Memory B cell (primary cell): ENCODE data around the gene SORCS2.

Source experiments
- ATAC-seq: fragments of 150-1000 bp; cut with Tn5 transposase; 2 replicates; pipeline ENCODE4 v1.10.0; 2021; ENCODE audit warnings: low read depth, mild to moderate bottlenecking, moderate library complexity
- DNase-seq, 2 donors: peaks; one replicate each; pipeline ENCODE4 v3.0.0; 2022; ENCODE audit warnings: low spot score in 2 of 2
- H3K27ac Mint-ChIP-seq: one replicate; pipeline ENCODE4 v1.8.0; 2022; ENCODE audit warnings: mild to moderate bottlenecking, moderate library complexity, mixed read lengths
- H3K27me3 Mint-ChIP-seq: one replicate; pipeline ENCODE4 v1.8.0; 2022; ENCODE audit warnings: mixed read lengths
- H3K36me3 Mint-ChIP-seq: one replicate; pipeline ENCODE4 v1.8.0; 2022; ENCODE audit warnings: mild to moderate bottlenecking, mixed read lengths
- H3K4me1 Mint-ChIP-seq: one replicate; pipeline ENCODE4 v1.8.0; 2022; ENCODE audit warnings: mixed read lengths
- H3K4me3 Mint-ChIP-seq: one replicate; pipeline ENCODE4 v1.8.0; 2022; ENCODE audit warnings: mild to moderate bottlenecking, moderate library complexity, mixed read lengths
- H3K9me3 Mint-ChIP-seq: one replicate; pipeline ENCODE4 v1.8.0; 2022; ENCODE audit warnings: mixed read lengths

Gene SORCS2

GRCh38 chr4:7398788-7399439, 206.6 kb downstream of the SORCS2 start:
- Mint-ChIP-seq H3K9me3 (peaks cover 8% of the 10 kb centered on the region), H3K27ac (no peak overlapping the region), H3K4me3 (no peak overlapping the region), H3K27me3 (peaks cover 8% of the 10 kb centered on the region), H3K36me3 (no peaks in the 10 kb centered on the region), H3K4me1 (no peaks in the 10 kb centered on the region)
- DNase-seq (no peak), ATAC-seq (no peak)

DNA sequence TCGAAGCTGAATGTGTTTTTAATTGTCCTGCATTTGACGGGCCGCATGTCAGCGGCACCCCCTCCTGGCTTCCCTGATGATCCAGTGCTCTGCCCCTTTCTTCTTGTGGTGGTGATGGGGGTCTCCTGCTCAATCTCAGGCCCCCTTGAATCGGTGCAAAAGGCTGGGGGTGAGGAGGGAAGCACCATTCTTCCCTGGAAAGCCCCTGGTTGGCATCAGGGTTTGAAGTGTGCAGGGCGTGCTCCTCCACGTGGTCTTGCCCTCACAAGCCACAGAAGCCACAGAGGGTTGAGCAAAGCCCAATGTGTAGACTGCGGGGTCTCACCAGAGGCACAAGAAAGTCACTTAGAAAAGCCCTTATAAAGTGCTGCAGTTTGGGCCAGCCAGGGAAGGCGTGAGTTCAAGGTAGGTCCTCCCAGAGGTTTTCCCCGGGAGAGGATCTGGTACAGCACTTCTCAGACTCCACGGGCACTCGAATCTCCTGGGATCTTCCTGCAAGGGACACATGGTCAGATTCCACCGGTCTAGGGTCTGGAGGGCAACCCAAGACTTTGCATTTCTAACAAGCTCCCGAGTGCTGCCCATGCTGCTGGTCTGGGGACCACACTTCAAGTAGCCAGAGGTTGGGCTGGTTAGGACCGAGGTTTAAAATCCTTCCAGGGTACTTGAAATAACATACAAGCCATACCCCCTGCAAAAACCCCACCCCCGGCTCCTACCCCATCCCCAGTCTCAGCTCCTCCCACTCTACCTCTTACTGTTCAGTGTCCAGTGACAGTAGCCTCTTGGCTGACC, 207.3 kb downstream of the SORCS2 start:
- Mint-ChIP-seq H3K36me3 (no peaks in the 10 kb centered on the region), H3K9me3 (peaks cover 8% of the 10 kb centered on the region), H3K4me1 (no peaks in the 10 kb centered on the region), H3K4me3 (no peak overlapping the region), H3K27ac (no peak overlapping the region), H3K27me3 (peaks cover 7% of the 10 kb centered on the region)
- ATAC-seq (no peak), DNase-seq (no peak)

DNA sequence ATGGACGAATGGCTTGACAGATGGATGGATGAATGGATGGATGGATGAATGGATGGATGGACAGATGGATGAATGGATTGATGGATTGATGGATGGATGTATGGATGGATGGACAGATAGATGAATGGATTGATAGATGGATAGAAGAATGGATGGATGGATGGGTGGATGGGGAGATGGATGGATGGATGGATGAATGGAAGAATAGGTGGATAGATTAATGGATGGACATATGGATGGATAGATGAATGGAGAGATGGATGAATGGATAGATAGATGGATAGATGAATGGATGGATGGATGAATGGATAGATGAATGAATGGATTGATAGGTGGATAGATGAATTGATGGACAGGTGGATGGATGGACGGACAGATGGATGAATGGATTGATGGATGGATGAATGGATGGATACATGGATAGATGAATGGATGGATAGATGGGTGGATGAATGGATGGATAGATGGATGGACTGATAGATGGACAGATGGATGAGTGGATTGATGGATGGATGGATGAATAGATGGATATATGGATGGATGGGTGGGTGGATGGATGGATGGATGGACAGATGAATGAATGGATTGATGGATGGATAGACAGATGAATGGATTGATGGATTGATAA, 208.4 kb downstream of the SORCS2 start:
- no peak for DNase-seq
- Mint-ChIP-seq H3K4me3 (no peak overlapping the region), H3K27me3 (peaks cover 7% of the 10 kb centered on the region), H3K36me3 (no peaks in the 10 kb centered on the region), H3K9me3 (peaks cover 8% of the 10 kb centered on the region), H3K27ac (no peak overlapping the region), H3K4me1 (no peaks in the 10 kb centered on the region)
- ATAC-seq = no peak

DNA sequence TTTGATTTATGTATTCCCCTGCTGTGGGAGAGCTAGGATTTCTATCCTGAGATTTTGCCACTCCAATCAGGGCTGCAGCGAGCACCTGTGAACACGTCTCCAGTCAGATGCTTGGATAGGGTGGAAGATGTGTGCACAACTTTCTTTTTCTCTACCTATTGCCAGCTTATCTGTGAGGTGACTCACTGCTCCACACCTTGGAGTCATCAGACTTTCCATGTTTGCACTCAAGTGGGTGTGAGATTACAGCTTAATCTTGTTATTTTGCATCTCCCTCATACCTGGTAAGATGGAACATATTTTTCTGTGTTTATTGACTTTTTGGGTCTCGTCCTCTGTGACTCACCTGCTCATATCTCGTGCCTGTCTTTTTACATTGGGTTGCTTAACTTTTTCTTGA, 210.2 kb downstream of the SORCS2 start:
- no peak overlapping the region for H3K27ac Mint-ChIP-seq
- no peak for ATAC-seq
- peaks cover 16% of the 10 kb centered on the region for H3K9me3 Mint-ChIP-seq
- H3K27me3 Mint-ChIP-seq = peaks cover 7% of the 10 kb centered on the region
- H3K4me3 Mint-ChIP-seq = no peak overlapping the region
- DNase-seq = no peak
- no peaks in the 10 kb centered on the region for H3K4me1 Mint-ChIP-seq
- no peaks in the 10 kb centered on the region for H3K36me3 Mint-ChIP-seq

GRCh38 chr4:7403001-7403400, 210.7 kb downstream of the SORCS2 start:
- Mint-ChIP-seq H3K4me1 (no peaks in the 10 kb centered on the region), H3K9me3 (peaks cover 20% of the 10 kb centered on the region), H3K27ac (no peak overlapping the region), H3K36me3 (no peaks in the 10 kb centered on the region), H3K4me3 (no peak overlapping the region), H3K27me3 (peaks cover 7% of the 10 kb centered on the region)
- DNase-seq = no peak
- no peak for ATAC-seq

DNA sequence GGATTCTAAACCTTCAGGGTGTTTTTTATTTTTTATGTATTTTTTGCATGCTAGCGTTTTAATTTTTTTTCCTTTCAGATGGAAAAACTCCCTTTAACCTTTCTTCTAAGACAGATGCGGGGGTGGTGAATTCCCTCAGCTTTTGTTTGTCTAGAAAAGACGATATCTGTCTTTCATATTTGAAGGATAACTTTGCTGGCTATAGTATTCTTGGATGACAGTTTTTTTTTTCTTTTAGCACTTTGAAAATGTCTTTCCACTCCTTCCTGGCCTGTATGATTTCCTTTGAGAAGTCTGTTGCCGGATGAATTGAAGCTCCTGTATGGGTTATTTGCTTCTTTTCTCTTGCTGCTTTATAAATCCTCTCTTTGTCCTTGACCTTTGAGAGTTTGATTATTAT, 215.8 kb downstream of the SORCS2 start:
- no peaks in the 10 kb centered on the region for H3K4me1 Mint-ChIP-seq
- DNase-seq (no peak), ATAC-seq (no peak)
- H3K9me3 Mint-ChIP-seq = peaks cover 22% of the 10 kb centered on the region
- H3K27ac Mint-ChIP-seq = no peak overlapping the region
- H3K4me3 Mint-ChIP-seq = no peak overlapping the region
- H3K27me3 Mint-ChIP-seq = peaks cover 4% of the 10 kb centered on the region
- peaks cover 4% of the 10 kb centered on the region for H3K36me3 Mint-ChIP-seq

GRCh38 chr4:7410446-7410845, 218.1 kb downstream of the SORCS2 start:
- Mint-ChIP-seq H3K27ac (no peak overlapping the region), H3K27me3 (peaks cover 6% of the 10 kb centered on the region), H3K4me3 (no peak overlapping the region), H3K4me1 (no peaks in the 10 kb centered on the region), H3K9me3 (peaks cover 22% of the 10 kb centered on the region), H3K36me3 (peaks cover 4% of the 10 kb centered on the region)
- DNase-seq (no peak), ATAC-seq (no peak)

- peaks cover 4% of the 10 kb centered on the region for H3K36me3 Mint-ChIP-seq
- ATAC-seq = no peak
- H3K9me3 Mint-ChIP-seq = peaks cover 22% of the 10 kb centered on the region
- peaks cover 6% of the 10 kb centered on the region for H3K27me3 Mint-ChIP-seq
- no peak overlapping the region for H3K4me3 Mint-ChIP-seq
- DNase-seq = no peak
- no peak overlapping the region for H3K27ac Mint-ChIP-seq
- no peaks in the 10 kb centered on the region for H3K4me1 Mint-ChIP-seq
Observed at GRCh38 chr4:7411491-7411890, 219.2 kb downstream of the SORCS2 start.

DNA sequence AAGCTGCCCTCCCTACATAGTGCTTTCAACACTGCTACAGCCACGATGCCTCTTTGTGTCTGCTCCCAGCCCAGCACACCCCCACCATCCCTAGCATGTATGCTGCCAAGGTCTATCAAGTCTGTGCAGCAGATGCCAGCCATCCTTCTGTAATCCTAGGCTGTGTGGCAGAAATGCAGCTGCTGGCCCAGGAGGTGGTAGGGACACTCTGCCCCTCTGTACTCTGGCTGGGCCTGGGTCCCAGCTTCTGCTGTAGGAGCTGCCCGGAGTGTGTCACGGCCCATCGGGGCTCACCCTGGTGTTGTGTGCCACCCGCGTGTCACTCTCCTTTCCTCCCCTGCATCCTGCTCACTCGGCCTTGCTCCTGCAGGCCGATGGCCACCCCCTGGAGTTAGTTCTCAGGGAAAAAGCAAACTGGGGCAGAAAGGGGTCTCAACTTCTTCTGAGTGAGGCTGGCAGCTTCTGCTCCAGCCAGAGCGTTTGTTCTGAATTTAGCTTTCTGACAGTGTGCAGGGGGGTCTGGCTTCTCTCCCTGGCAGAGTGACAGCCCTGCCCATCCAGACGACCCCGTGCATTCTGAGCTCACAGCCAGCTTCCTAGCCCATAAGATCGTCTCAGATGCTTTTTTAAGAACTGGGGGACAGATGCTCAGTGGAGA, 219.7 kb downstream of the SORCS2 start:
- peaks cover 4% of the 10 kb centered on the region for H3K36me3 Mint-ChIP-seq
- no peak overlapping the region for H3K27ac Mint-ChIP-seq
- H3K27me3 Mint-ChIP-seq = peaks cover 6% of the 10 kb centered on the region
- H3K4me3 Mint-ChIP-seq = no peak overlapping the region
- no peaks in the 10 kb centered on the region for H3K4me1 Mint-ChIP-seq
- no peak for ATAC-seq
- no peak for DNase-seq
- H3K9me3 Mint-ChIP-seq = peaks cover 20% of the 10 kb centered on the region

GRCh38 chr4:7412554-7412912, 220.2 kb downstream of the SORCS2 start:
- no peak for ATAC-seq
- H3K36me3 Mint-ChIP-seq = peaks cover 4% of the 10 kb centered on the region
- DNase-seq = no peak

GRCh38 chr4:7414046-7414445, 221.7 kb downstream of the SORCS2 start:
- H3K9me3 Mint-ChIP-seq = peaks cover 8% of the 10 kb centered on the region
- no peak for ATAC-seq
- H3K27me3 Mint-ChIP-seq = peaks cover 6% of the 10 kb centered on the region
- H3K36me3 Mint-ChIP-seq = peaks cover 4% of the 10 kb centered on the region
- no peak overlapping the region for H3K4me3 Mint-ChIP-seq
- DNase-seq = no peak
- no peaks in the 10 kb centered on the region for H3K4me1 Mint-ChIP-seq
- no peak overlapping the region for H3K27ac Mint-ChIP-seq

More at GRCh38 chr4:7412554-7412912, 220.2 kb downstream of the SORCS2 start:
- Mint-ChIP-seq H3K27me3 (peaks cover 6% of the 10 kb centered on the region), H3K4me3 (no peak overlapping the region), H3K4me1 (no peaks in the 10 kb centered on the region), H3K27ac (no peak overlapping the region), H3K9me3 (peaks cover 17% of the 10 kb centered on the region)

GRCh38 chr4:7414736-7415510, 222.6 kb downstream of the SORCS2 start:
- no peak for DNase-seq

DNA sequence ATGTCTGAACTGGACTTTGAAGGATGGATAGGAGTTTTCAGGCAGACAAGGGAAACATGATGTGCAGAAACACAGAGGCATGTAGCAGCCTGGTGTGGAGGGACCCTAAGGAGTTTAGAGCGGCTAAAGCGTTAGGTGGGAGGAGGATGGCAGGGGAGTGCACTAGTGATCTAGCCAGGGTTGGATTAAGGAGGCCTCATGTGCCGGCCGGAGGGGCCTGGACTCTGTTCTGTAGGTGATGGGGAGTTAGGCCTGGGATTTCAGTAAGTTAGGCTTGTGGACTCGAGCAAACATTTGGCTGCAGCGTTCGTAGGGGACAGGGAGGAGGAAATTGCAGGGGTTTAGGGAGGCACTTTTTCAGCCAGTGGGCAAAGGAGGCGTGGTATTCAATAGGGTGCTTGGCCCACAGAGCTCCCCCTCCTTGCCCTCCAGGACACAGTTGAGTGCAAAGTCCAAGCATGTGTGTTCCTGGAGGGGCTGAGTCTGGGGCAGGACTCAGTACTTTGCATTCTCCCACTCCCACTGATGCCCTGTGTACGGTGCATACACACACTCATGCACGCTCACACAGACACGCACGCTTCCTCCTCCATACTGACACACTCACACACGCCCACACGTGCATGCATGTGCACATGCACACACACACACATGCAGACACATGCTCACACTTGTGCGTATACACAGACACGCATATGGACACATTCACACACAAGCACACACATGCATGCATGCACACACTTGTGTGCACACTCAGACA, 223.8 kb downstream of the SORCS2 start:
- H3K36me3 Mint-ChIP-seq = peaks cover 4% of the 10 kb centered on the region
- H3K4me3 Mint-ChIP-seq = no peak overlapping the region
- H3K27ac Mint-ChIP-seq = no peak overlapping the region
- H3K27me3 Mint-ChIP-seq = peaks cover 6% of the 10 kb centered on the region
- no peaks in the 10 kb centered on the region for H3K4me1 Mint-ChIP-seq
- peaks cover 7% of the 10 kb centered on the region for H3K9me3 Mint-ChIP-seq
- ATAC-seq (no peak), DNase-seq (no peak)

More at GRCh38 chr4:7414736-7415510, 222.6 kb downstream of the SORCS2 start:
- Mint-ChIP-seq H3K4me3 (no peak overlapping the region), H3K36me3 (peaks cover 4% of the 10 kb centered on the region), H3K27ac (no peak overlapping the region), H3K9me3 (peaks cover 7% of the 10 kb centered on the region), H3K4me1 (no peaks in the 10 kb centered on the region), H3K27me3 (peaks cover 6% of the 10 kb centered on the region)
- no peak for ATAC-seq
